ENCODE measurements around the gene KRTAP13-3. TPM values are rescaled to one million over a fixed set of nuclear protein-coding genes. Genes with fewer than 3 reads are reported as not detected.

Gene KRTAP13-3
- total RNA-seq, 4 donors from 2014 or later, result not detected

DNA sequence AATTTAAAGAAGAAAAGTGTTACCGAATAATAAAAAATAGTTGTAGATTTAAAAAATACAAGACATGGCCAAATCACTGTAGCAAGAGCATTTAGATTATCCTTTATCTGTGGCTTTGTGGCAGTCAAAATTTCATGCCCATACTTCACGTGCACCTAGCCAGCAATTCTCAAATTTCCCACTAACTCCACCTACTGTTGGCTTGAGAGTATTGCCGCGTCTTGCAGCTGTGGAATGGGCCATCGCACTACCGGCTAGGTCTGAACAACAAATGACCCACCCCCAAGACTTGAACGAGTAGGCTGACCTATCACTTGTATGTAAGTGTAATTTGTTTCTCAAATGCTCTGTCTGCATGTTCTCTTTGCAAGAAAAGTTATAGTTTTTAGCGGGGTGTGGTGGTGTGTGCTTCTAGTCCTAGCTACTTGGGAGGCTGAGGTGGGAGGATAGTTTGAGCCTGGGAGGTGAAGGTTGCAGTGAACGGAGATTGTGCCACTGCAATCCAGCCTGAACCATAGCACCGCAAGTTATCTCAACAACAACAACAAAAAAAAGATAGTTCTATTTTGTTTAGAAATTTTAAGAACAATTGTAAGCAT is 8.4 kb upstream of the KRTAP13-3 start:
- Histone ChIP-seq H3K27ac (replicated peaks in 1 of 4) (no peak overlapping the region), H3K36me3 (no peaks in the 10 kb centered on the region), H3K4me3 (no peak overlapping the region), H3K4me1 (no peaks in the 10 kb centered on the region), H3K27me3 (no peaks in the 10 kb centered on the region), H3K9me3 (no peaks in the 10 kb centered on the region)
- no peak for TF ChIP-seq POLR2A (IDR thresholded peaks at IDR 0.05; ENCODE audit: low read depth)
- TF ChIP-seq, protein P1, sequence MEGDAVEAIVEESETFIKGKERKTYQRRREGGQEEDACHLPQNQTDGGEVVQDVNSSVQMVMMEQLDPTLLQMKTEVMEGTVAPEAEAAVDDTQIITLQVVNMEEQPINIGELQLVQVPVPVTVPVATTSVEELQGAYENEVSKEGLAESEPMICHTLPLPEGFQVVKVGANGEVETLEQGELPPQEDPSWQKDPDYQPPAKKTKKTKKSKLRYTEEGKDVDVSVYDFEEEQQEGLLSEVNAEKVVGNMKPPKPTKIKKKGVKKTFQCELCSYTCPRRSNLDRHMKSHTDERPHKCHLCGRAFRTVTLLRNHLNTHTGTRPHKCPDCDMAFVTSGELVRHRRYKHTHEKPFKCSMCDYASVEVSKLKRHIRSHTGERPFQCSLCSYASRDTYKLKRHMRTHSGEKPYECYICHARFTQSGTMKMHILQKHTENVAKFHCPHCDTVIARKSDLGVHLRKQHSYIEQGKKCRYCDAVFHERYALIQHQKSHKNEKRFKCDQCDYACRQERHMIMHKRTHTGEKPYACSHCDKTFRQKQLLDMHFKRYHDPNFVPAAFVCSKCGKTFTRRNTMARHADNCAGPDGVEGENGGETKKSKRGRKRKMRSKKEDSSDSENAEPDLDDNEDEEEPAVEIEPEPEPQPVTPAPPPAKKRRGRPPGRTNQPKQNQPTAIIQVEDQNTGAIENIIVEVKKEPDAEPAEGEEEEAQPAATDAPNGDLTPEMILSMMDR (IDR thresholded peaks at IDR 0.05), result peak in 2 of 3 experiments; percentile 32 to 40
- intact Hi-C loops (cut with DNase I), result no loop called here
- DNase-seq (ENCODE audit: extremely low spot score), result no peak
- 46% methylated on average over 10 of the region's 10 CpGs for WGBS

DNA sequence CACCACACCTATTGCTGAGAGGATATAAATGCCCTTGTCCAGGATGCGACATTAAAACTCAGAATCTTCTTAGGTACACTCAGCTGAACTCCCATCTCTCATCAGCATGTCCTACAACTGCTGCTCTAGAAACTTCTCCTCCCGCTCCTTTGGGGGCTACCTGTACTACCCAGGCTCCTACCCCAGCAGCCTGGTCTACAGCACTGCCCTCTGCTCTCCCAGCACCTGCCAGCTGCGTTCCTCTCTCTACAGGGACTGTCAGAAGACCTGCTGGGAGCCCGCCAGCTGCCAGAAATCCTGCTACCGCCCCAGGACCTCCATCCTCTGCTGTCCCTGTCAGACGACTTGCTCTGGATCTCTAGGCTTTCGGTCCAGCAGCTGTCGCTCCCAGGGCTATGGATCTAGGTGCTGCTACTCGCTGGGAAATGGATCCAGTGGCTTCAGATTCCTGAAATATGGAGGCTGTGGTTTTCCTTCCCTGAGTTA is 4.5 kb upstream of the KRTAP13-3 start, which contains the start of gene KRTAP13-4:
KRTAP13-4 (plus strand) TSS at position 51 of the 486 bp plus-strand sequence; CDS start at position 107, 56 bp downstream.
- WGBS, result 80% methylated on average over 9 of the region's 9 CpGs
- no peaks in the 10 kb centered on the region for H3K4me1 ChIP-seq
- intact Hi-C loops (cut with DNase I), result no loop called here
- DNase-seq (ENCODE audit: extremely low spot score), result no peak
- TF ChIP-seq POLR2AphosphoS5 (IDR thresholded peaks at IDR 0.05), result no peak
- no peak for TF ChIP-seq EP300 (IDR thresholded peaks at IDR 0.05)
- TF ChIP-seq, protein P1 (IDR thresholded peaks at IDR 0.05), result no peak
- TF ChIP-seq POLR2A (IDR thresholded peaks at IDR 0.05; ENCODE audit: low read depth), result no peak
- H3K4me3 ChIP-seq, result no peak within 1 kb of the TSS
- no peaks in the 10 kb centered on the region for H3K36me3 ChIP-seq
- no peak within 1 kb of the TSS for H3K27ac ChIP-seq (replicated peaks in 1 of 4)
- H3K9me3 ChIP-seq, result no peaks in the 10 kb centered on the region
- H3K27me3 ChIP-seq, result no peaks in the 10 kb centered on the region

DNA sequence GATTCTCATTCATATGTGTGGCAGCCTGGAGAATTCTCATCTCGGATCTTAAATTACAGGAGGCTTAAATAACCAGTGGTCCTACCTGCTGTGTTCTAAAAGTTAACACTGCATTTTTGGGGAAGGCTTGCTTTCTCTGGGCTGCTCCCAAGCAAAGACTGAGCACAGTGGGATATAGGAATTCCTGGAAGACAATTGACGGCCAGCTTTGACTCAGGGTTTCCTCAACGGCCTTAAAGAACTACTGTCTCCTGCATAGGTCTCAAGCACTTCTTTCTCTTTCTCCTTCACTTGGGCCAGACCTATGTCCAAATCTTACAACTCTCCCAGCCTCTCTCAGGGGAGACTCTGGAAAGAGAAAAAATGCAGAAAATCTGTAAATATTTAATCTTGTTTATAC is 1.0 kb upstream of the KRTAP13-3 start:
- TF ChIP-seq EP300 (IDR thresholded peaks at IDR 0.05) (no peak), POLR2AphosphoS5 (IDR thresholded peaks at IDR 0.05) (no peak), POLR2A (IDR thresholded peaks at IDR 0.05; ENCODE audit: low read depth) (no peak)
- TF ChIP-seq, protein P1 (IDR thresholded peaks at IDR 0.05), result no peak
- Histone ChIP-seq H3K9me3 (no peaks in the 10 kb centered on the region), H3K27me3 (no peaks in the 10 kb centered on the region), H3K4me3 (no peak overlapping the region), H3K36me3 (no peaks in the 10 kb centered on the region), H3K4me1 (no peaks in the 10 kb centered on the region), H3K27ac (replicated peaks in 1 of 4) (no peak overlapping the region)
- DNase-seq (ENCODE audit: extremely low spot score), result no peak
- WGBS, result 53% methylated on average over 3 of the region's 3 CpGs
- intact Hi-C loops (cut with DNase I), result no loop called here

DNA sequence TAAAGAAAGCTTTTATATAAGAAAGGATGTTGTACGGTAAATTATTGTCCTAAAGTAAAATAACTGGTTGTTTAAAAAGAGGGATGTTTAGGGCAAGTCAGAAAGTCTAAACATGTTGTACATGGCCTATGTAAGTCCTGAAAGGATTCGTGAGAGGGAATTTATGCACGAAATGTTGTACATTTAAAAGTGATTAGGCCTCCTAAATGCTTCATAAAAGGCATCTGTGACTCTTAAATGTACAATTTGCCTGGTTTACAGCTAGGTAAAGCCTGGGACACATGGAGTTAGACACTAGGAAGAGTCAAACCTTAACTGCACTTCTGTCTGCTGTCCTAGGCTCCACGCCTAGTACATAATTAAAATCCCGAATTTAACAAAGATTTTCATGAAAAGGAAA is 9.7 kb downstream of the KRTAP13-3 start:
- TF ChIP-seq, protein P1 (IDR thresholded peaks at IDR 0.05), result no peak
- no peak for TF ChIP-seq POLR2A (IDR thresholded peaks at IDR 0.05; ENCODE audit: low read depth)
- no peak for TF ChIP-seq POLR2AphosphoS5 (IDR thresholded peaks at IDR 0.05)
- TF ChIP-seq EP300 (IDR thresholded peaks at IDR 0.05), result no peak
- intact Hi-C loops (cut with DNase I), result no loop called here
- Histone ChIP-seq H3K36me3 (no peaks in the 10 kb centered on the region), H3K27me3 (no peaks in the 10 kb centered on the region), H3K27ac (replicated peaks in 1 of 4) (no peak overlapping the region), H3K9me3 (no peaks in the 10 kb centered on the region), H3K4me1 (no peaks in the 10 kb centered on the region), H3K4me3 (no peak overlapping the region)
- no peak for DNase-seq (ENCODE audit: extremely low spot score)
- 75% methylated on average over 5 of the region's 5 CpGs for WGBS

Data from esophagus muscularis mucosa (tissue), 4 donors.